Endothelial cell of coronary artery (primary cell): ENCODE measurements around the gene ZNF765. TPM values are rescaled to one million over a fixed set of nuclear protein-coding genes. Genes with fewer than 3 reads are reported as not detected.

Experiments used
- total RNA-seq: library from RNA; depleted of rRNA; stranded (reverse); fragments of >200 nt; gene quantifications from 2 replicates; pipeline ENCODE4 v1.2.3, GENCODE V29; 2014

Gene ZNF765
- 10.5 and 11.9 TPM in 2 replicates for total RNA-seq

GRCh38 chr19:53394974-53395839, at the start of gene ZNF765:
Gene ZNF765, plus strand, starts transcription at chr19:53395149. Its CDS starts 2,867 bp downstream, at chr19:53398016.

GRCh38 chr19:53365134-53365898, 29.6 kb upstream of the ZNF765 start, which contains the start of gene ZNF525:
Gene ZNF525, plus strand, starts transcription at chr19:53365705. Its CDS starts 6,577 bp downstream, at chr19:53372282.

GRCh38 chr19:53431399-53432087, 36.6 kb downstream of the ZNF765 start, which contains the start of gene ZNF761:
Gene ZNF761, plus strand, starts transcription at chr19:53431984. Its CDS starts 15,285 bp downstream, at chr19:53447269.

GRCh38 chr19:53467485-53468262, 72.7 kb downstream of the ZNF765 start, which contains the start of gene ZNF813:
Gene ZNF813, plus strand, starts transcription at chr19:53467733. Its CDS starts 16,090 bp downstream, at chr19:53483823.

Other genes starting within 250 kb of the ZNF765 start
- 4.1 and 7.2 TPM in 2 replicates for gene ZNF347, start 236.1 kb upstream of the ZNF765 start, total RNA-seq
- gene ZNF665, start 201.8 kb upstream of the ZNF765 start, total RNA-seq, result 1.4 and 2.1 TPM in 2 replicates
- 9.6 and 16.9 TPM in 2 replicates for gene ZNF677, start 140.3 kb upstream of the ZNF765 start, total RNA-seq
- not detected in 2 replicates for gene VN1R2, start 136.9 kb upstream of the ZNF765 start, total RNA-seq
- gene VN1R4, start 127.4 kb upstream of the ZNF765 start, total RNA-seq, result not detected in 2 replicates
- gene ZNF845, start 61.4 kb upstream of the ZNF765 start, total RNA-seq, result 7.6 and 8.1 TPM in 2 replicates
- 5.3 and 6.3 TPM in 2 replicates for gene ZNF525, start 29.4 kb upstream of the ZNF765 start, total RNA-seq
- 6.9 and 9.1 TPM in 2 replicates for gene ZNF761, start 36.8 kb downstream of the ZNF765 start, total RNA-seq
- gene ZNF813, start 72.6 kb downstream of the ZNF765 start, total RNA-seq, result 3.4 and 4.0 TPM in 2 replicates
- 4.0 and 6.0 TPM in 2 replicates for gene ZNF331, start 143.0 kb downstream of the ZNF765 start, total RNA-seq
- gene DPRX, start 236.8 kb downstream of the ZNF765 start, total RNA-seq, result not detected in 2 replicates